T-helper 17 cell (primary cell): ENCODE data around the gene CDT1. TPM values are rescaled to one million over a fixed set of nuclear protein-coding genes. Genes with fewer than 3 reads are reported as not detected.
A peak's percentile ranks its signal among the peaks of the same experiment; 100 is the strongest.
"Not testable (repeated sequence)": the region's sequence is repeated elsewhere in the genome, so short reads cannot be mapped to it uniquely, and the experiment has no call there.

ENCODE experiments used
- ATAC-seq: fragments of 150-1000 bp; cut with Tn5 transposase; 2 replicates; pipeline ENCODE4 v1.10.0; 2021; ENCODE audit warnings: mild to moderate bottlenecking, moderate library complexity
- DNase-seq, 3 donors: peaks; one replicate each; pipeline versions ENCODE4 v3.0.0 to v3.0.0-alpha.2; 2020 to 2021
- H3K9me3 ChIP-seq: one replicate; pipeline ENCODE4 v1.7.0; 2013; ENCODE audit warnings: low read length, mild to moderate bottlenecking; ENCODE audit not compliant: control insufficient read depth, poor library complexity, severe bottlenecking
- H3K27ac Mint-ChIP-seq: one replicate; pipeline ENCODE4 v1.8.0; 2022; ENCODE audit warnings: mild to moderate bottlenecking, moderate library complexity, mixed read lengths
- H3K27me3 Mint-ChIP-seq: one replicate; pipeline ENCODE4 v1.8.0; 2022; ENCODE audit warnings: mixed read lengths
- H3K36me3 Mint-ChIP-seq: one replicate; pipeline ENCODE4 v1.8.0; 2022; ENCODE audit warnings: low read depth, mixed read lengths
- H3K4me1 Mint-ChIP-seq: one replicate; pipeline ENCODE4 v1.8.0; 2022; ENCODE audit warnings: mild to moderate bottlenecking, mixed read lengths
- H3K4me3 Mint-ChIP-seq: one replicate; pipeline ENCODE4 v1.8.0; 2022; ENCODE audit warnings: mild to moderate bottlenecking, moderate library complexity, mixed read lengths
- total RNA-seq, 4 donors: library from RNA in 2 of 4; stranded (reverse) in 2 of 4; gene quantifications; one replicate each; pipeline ENCODE4 v1.2.3 and lab custom pipeline; 2022 to 2026

The CDT1 gene
- total RNA-seq, 2 donors from 2014 or later: 0.42 to 1.3 TPM

DNA sequence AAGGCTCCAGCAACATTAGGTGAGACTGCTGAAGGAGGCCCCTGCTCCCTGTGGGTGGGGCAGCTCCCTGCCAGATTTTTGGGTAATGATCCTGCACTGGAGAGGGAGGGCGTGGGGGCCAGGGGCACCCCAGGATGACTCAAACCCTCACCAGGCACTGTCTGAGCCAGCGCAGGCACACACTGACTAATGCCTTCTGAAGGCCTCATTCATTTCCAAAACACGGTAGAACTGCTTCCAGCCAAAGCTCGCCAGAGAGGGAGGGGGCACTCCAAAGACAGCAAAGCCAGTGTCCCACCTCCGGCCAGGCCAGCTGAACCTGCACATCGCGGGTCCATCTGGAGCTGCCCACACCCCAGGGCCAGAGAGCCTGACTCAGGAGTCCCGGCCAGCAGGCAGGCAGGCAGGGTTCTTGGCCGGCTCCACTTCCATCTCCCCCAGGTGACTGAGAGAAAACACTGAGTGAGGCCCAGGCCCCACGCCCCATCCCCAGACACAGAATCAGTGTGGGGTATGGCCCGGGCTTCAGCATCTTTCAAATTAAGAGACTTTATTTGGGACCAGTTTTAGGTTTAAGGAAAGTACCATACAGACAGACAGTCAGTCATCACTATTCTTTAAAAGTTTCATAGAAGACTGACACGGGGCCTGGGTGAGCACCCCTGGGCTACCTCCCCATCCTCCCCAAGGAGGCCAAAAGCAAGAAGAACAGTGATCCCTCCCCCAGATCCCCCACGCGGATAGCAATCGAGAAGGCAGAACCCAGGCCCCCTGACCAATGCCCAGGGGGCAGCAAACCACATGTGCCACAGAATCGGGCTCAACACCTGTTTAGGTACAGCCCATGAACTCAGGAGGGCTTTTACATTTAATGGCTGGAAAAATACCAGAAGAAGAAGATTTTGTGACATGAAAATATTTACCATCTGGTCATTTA, 20.9 kb upstream of the CDT1 start:
- peaks cover 53% of the 10 kb centered on the region for H3K4me1 Mint-ChIP-seq
- ATAC-seq: peak; percentile 12

DNA sequence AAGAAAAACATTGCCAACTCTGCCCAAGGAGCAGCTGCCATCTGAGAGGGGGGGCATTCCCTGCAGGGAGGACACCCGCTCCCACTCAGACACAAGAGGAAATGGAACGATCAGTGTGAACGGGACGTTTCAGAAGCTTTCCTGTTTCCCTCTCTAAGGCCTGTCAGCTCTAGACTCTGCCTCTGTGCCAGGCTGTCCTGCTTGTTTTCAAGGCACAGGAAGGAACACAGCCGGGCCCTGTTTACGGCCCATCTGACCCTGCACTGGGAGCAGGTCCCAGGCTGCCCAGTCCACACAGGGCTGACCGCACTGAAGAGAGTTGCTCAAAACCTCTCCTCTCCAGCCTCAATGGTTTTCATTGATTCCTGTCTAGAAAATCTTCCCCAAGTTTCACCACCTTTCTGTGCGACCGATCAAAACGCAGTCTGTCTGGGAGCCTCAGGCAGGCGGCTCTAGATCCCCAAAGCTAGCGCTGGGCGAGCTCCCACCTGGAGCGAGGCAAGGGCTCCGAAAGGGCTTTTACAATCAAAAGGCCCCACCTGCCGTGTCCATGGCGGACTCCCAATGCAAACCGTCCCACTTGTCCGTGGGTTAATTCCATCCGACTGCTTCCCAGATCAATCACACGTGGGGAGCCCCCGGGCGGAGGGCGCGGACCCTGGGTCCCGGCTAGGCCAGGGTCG, 20.1 kb upstream of the CDT1 start:
- H3K27me3 Mint-ChIP-seq: no peaks in the 10 kb centered on the region
- no peaks in the 10 kb centered on the region for H3K36me3 Mint-ChIP-seq
- H3K4me3 Mint-ChIP-seq: peak overlapping the region; percentile 95
- ATAC-seq: no peak
- no peaks in the 10 kb centered on the region for H3K9me3 ChIP-seq
- peaks cover 45% of the 10 kb centered on the region for H3K4me1 Mint-ChIP-seq
- H3K27ac Mint-ChIP-seq: peak overlapping the region; percentile 98
- no peak for DNase-seq

More for the DNA sequence above, 20.9 kb upstream of the CDT1 start:
- peak in 1 of 3 donors; percentile 57 for DNase-seq
- no peaks in the 10 kb centered on the region for H3K27me3 Mint-ChIP-seq
- H3K36me3 Mint-ChIP-seq: no peaks in the 10 kb centered on the region
- H3K27ac Mint-ChIP-seq: peak overlapping the region; percentile 98
- no peaks in the 10 kb centered on the region for H3K9me3 ChIP-seq
- H3K4me3 Mint-ChIP-seq: peak overlapping the region; percentile 95

DNA sequence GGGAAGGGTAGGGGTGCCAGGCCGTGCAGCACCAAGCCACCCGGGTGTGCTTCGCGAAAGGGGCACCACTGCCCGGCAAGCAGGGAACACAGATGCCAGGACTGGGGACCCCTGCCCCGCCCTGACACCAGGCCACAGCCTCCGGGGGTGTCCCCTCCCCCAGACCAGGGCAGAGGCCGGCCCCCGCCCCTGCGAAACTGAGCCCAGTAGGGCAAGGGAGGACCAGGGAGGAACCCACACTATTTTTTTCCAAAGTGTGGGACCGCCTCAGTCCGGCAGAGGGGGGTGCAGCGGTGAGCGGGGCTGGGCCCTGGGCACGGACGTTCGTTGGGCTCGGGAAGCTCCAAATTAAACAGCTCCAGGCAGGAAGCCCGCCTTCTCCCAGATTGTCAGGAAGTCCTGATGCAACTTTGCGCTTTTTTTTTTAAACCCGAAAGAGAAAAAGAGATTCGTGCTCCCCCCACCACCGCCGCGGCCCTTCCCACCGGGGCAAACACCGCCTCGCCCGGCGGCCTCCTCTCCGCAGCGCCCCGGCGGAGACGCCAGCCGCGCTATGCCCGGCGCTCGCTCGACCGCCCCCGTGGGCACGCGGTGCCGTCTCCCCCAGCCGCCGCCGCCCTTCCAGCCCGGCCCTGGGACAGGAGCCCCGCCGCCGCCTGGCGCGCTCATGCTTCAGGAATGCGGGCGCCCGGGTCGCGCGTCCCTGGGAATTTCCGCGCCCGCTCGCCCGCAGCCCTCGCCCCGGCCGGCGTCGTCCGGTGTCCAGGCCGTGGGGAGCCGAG, 19.3 kb upstream of the CDT1 start:
- peak; percentile 21 for ATAC-seq
- H3K4me3 Mint-ChIP-seq: peak overlapping the region; percentile 95
- peaks cover 44% of the 10 kb centered on the region for H3K4me1 Mint-ChIP-seq
- no peaks in the 10 kb centered on the region for H3K27me3 Mint-ChIP-seq
- DNase-seq: peak; percentile 29 to 32 (median 32)
- no peaks in the 10 kb centered on the region for H3K9me3 ChIP-seq
- no peaks in the 10 kb centered on the region for H3K36me3 Mint-ChIP-seq
- peak overlapping the region; percentile 98 for H3K27ac Mint-ChIP-seq

DNA sequence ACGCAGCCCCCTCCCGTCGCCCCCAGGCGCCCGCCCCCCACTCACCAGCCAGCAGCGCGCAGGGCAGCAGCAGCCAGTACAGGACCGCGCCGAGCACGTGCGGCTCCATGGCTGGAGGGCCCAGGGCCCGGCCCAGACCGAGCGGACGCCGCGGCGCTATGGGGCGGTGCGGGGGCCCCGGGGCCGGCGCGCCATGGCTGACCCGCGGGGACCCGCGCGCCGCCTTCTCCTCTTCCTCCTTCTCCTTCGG, 18.8 kb upstream of the CDT1 start:
- peaks cover 38% of the 10 kb centered on the region for H3K4me1 Mint-ChIP-seq
- no peak for ATAC-seq
- H3K27me3 Mint-ChIP-seq: no peaks in the 10 kb centered on the region
- no peaks in the 10 kb centered on the region for H3K9me3 ChIP-seq
- H3K4me3 Mint-ChIP-seq: peak overlapping the region; percentile 95
- no peak for DNase-seq
- no peak overlapping the region for H3K27ac Mint-ChIP-seq
- H3K36me3 Mint-ChIP-seq: no peaks in the 10 kb centered on the region

DNA sequence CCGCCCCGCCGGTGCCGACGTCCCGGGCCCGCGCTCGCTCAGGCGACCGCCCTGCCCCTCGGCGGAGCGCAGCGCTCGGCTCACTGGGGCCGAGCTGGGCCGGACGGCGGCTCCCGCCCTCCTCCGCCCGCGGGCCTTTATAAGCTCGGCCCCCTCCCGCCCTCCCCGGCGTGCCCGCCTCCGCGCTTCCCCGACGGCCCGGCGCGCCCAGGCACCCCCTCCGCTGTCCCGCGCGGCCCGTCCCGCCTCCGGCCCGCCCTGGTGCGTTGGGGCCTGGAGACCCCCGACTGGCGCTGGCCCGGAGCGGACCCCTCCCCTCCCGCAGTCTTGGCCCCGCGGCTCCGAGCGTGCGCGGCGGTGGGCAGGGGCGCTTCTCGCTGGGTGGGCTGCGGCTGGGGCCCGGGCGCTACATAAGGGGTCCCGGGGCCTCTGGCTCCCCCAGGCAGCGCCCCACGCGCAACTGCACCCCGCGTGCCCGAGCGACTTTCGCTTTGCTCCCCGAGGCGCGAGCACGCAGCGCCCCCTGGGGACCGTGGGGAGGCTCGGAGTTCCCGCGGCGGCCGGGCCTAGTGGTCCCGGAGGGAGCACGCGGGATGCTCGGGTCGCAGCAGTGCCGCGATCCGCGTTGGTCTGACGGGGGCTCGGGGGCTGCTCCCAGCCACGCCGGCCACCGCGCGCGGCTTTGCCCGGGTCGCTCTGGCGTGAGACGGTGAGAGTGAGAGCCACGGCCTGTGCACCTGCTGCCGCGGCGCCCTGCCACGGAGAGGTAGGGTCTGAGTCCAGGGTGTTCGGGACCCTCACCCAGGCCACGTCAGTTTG, 18.3 kb upstream of the CDT1 start, which contains the start of gene PIEZO1:
PIEZO1 (minus strand) TSS at position 115 of the 819 bp plus-strand sequence. CDS start 256 bp downstream, outside the sequence.
- H3K4me1 Mint-ChIP-seq: peaks cover 37% of the 10 kb centered on the region
- no peaks in the 10 kb centered on the region for H3K27me3 Mint-ChIP-seq
- H3K27ac Mint-ChIP-seq: peak within 1 kb of the TSS; percentile 98

DNA sequence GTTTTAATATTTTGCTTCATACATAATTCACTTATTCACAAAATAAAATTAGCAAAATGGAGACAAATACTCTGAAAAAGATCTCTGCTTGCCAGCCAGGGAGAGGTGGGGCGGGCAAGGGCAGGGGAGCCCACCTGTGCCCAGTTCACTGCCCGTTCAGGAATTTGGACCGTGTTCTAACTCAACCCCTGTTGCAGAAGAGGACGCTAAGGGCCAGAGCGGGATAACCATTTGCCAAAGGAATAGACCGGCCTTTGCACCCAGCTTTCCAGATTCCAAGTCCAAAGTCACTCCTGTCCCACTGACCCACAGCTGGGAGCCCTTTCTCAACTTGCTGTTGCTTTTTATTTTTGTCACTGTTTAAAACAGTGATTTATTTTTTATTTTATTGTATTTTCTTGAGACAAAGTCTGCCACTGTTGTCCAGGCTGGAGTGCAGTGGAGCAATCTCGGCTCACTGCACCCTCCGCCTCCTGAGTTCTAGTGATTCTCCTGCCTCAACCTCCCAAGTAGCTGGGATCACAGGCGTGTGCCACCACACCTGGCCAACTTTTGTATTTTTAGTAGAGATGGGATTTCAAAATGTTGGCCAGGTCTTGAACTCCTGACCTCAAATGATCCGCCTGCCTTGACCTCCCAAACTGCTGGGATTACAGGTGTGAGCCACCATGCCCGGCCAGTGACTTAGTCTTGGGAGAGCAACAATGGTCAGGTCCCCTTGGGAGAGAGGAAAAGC, 15.8 kb upstream of the CDT1 start:
- no peak overlapping the region for H3K27ac Mint-ChIP-seq

More for the DNA sequence above, 18.3 kb upstream of the CDT1 start, which contains the start of gene PIEZO1:
- ATAC-seq (peak; percentile 49), DNase-seq (peak; percentile 79 to 87 (median 84))
- no peaks in the 10 kb centered on the region for H3K9me3 ChIP-seq
- Mint-ChIP-seq H3K36me3 (no peaks in the 10 kb centered on the region), H3K4me3 (peak within 1 kb of the TSS; percentile 95)

DNA sequence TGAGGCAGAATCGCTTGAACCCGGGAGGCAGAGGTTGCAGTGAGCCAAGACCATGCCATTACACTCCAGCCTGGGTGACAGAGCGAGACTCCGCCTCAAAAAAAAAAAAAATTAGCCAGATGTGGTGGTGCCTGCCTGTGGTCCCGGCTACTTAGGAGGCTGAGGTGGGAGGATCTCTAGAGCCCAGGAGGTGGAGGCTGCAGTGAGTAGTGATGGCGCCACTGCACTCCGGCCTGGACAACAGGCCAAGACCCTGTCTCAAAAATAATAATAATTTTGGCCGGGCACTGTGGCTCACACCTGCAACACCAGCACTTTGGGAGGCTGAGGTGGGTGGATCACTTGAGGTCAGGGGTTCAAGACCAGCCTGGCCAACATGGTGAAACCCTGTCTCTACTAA, 14.8 kb upstream of the CDT1 start:
- not testable (repeated sequence) for H3K27me3 Mint-ChIP-seq, H3K4me3 Mint-ChIP-seq, DNase-seq, H3K36me3 Mint-ChIP-seq, H3K9me3 ChIP-seq, ATAC-seq
- peaks cover 17% of the 10 kb centered on the region for H3K4me1 Mint-ChIP-seq
- H3K27ac Mint-ChIP-seq: peak overlapping the region; percentile 34

More for the DNA sequence above, 15.8 kb upstream of the CDT1 start:
- Mint-ChIP-seq H3K4me1 (peaks cover 22% of the 10 kb centered on the region), H3K36me3 (no peaks in the 10 kb centered on the region), H3K27me3 (no peaks in the 10 kb centered on the region), H3K4me3 (no peak overlapping the region)
- DNase-seq: no peak
- no peak for ATAC-seq
- no peaks in the 10 kb centered on the region for H3K9me3 ChIP-seq

DNA sequence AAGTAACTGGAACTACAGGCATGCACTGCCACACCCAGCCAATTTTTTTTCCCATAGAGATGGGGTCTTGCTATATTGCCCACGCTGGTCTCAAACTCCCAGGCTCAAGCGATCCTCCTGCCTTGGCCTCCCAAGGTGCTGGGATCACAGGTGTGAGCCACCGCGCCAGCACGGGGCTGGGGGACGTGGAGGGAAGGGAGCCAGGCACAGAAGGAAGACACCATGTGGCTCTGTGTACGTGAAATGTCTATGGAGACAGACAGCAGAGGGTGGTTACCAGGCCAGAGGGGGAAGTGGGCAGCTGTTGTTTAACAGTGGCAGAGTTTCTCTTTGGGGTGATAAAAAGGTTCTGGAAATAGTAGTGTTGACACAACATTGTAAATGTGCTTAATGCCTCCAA, 14.0 kb upstream of the CDT1 start:
- peak overlapping the region; percentile 61 for H3K4me3 Mint-ChIP-seq
- no peak for ATAC-seq
- peak overlapping the region; percentile 82 for H3K27ac Mint-ChIP-seq
- no peaks in the 10 kb centered on the region for H3K27me3 Mint-ChIP-seq
- H3K9me3 ChIP-seq: no peaks in the 10 kb centered on the region
- H3K4me1 Mint-ChIP-seq: peaks cover 19% of the 10 kb centered on the region
- no peak for DNase-seq
- H3K36me3 Mint-ChIP-seq: no peaks in the 10 kb centered on the region

DNA sequence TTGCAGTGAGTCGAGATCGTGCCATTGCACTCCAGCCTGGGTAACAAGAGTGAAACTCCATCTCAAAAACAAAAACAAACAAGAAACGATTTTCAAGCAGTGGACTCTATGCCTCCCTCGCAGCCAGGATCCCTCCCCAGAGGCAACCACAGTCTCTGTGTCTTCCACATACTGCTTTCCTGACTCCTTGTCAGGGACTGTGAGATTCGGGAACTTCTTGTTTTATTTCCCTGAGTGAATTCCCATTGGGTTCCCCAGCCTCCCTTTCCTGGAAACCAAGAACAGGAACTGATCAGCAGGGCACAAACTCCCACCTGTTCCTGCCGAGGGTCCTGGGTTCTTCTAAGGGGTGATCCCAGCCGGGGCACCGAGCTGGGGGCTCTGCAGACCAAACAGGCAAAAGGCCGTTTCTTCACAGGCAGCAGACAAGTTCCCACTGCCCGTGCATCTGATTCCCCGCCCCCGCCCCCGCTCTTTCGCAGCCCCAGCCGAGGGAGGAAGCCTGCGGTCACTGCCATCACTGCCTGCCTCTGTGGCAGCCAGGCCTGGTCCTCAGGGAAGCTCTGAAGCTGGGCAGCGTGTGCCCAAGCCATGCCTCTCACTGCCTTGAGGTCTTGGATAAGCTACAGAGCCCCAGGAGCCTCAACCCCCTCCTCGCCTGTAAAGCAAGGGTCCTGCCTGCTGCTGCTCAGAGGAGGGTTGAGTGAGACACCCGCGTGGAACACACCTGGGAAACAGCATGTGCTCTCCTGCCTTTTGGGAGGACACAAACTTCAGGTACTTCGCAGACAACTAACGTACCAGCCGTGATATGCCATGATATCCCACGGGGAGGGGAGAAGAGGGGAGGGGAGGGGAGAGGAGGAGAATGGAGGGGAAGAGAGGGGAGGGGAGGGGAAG, 13.0 kb upstream of the CDT1 start:
- peaks cover 26% of the 10 kb centered on the region for H3K4me1 Mint-ChIP-seq
- peak in 2 of 3 donors; percentile 45 to 54 for DNase-seq

DNA sequence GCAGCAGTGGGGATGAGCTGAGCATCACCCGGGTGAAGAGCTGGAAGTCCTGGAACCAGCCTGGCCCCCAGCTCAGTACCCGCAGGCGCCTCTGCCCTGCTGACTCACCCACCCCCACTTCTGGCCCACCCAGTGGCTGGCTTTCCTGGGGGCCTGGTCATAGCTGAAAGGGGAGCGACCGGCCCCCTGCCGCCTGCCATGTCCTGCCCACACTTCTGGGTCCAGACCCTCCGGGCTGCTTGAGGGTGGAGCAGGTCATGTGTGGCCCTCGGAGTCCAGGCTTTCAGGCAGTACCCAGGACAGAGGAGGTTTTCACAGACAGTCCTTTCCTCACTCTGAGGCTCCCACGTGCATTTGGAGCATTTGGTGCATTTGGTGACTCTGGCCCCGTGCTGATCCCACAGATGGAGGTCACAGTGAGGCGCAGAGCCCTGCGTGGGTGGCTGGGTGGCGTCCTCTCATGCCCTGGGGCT, 11.5 kb upstream of the CDT1 start:
- H3K27ac Mint-ChIP-seq: peak overlapping the region; percentile 19
- peaks cover 26% of the 10 kb centered on the region for H3K4me1 Mint-ChIP-seq
- no peak overlapping the region for H3K4me3 Mint-ChIP-seq

More for the DNA sequence above, 13.0 kb upstream of the CDT1 start:
- Mint-ChIP-seq H3K4me3 (peak overlapping the region; percentile 68), H3K36me3 (no peaks in the 10 kb centered on the region), H3K27me3 (no peaks in the 10 kb centered on the region), H3K27ac (peak overlapping the region; percentile 82)
- ATAC-seq: peak; percentile 80
- H3K9me3 ChIP-seq: no peaks in the 10 kb centered on the region

DNA sequence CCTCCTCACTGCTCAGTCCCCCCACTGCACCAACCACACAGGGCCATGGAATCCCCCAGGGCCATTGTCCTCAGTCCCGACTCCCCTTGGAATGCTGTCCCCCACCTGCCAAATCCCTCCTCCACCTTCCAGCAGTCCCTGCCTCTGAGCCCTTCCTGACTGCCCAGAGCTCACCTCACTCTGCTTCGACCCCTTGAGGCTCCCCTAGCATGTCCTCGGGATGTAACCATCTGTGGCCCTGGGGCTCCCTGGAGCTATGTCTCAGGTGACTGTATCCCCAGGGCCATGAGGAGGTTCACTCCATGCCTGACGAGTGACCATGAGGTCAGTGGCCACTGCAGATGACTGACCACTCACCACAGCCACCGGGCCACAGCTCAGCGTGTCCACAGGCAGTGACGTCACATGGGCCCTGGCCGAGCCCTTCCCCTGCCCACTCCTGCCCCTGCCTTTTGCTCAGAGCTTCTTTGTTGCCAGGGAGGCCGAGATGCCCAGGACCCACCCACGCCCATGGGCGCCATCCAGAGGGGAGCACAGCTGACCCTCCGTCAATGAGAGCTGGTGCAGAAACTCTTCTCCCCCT, 10.8 kb upstream of the CDT1 start:
- peaks cover 26% of the 10 kb centered on the region for H3K4me1 Mint-ChIP-seq
- no peaks in the 10 kb centered on the region for H3K36me3 Mint-ChIP-seq
- no peaks in the 10 kb centered on the region for H3K27me3 Mint-ChIP-seq
- no peak for DNase-seq
- H3K4me3 Mint-ChIP-seq: peak overlapping the region; percentile 19
- ATAC-seq: no peak
- no peaks in the 10 kb centered on the region for H3K9me3 ChIP-seq
- peak overlapping the region; percentile 41 for H3K27ac Mint-ChIP-seq

More for the DNA sequence above, 11.5 kb upstream of the CDT1 start:
- Mint-ChIP-seq H3K36me3 (no peaks in the 10 kb centered on the region), H3K27me3 (no peaks in the 10 kb centered on the region)
- ATAC-seq (no peak), DNase-seq (no peak)
- no peaks in the 10 kb centered on the region for H3K9me3 ChIP-seq
